Mucosa of descending colon (tissue), 3 donors: ENCODE results near the gene STAC3. TPM values are rescaled to one million over a fixed set of nuclear protein-coding genes. Genes with fewer than 3 reads are reported as not detected.

ENCODE experiments used
- ATAC-seq: fragments of 200-7000 bp; cut with Tn5 transposase; one replicate; pipeline ENCODE4 v1.9.1; 2020; ENCODE audit warnings: mild to moderate bottlenecking, moderate library complexity
- DNase-seq, 3 donors: peaks; one replicate each; pipeline ENCODE4 v3.0.0-alpha.2; 2020
- H3K36me3 ChIP-seq: fragments of 200-600 bp; one replicate; pipeline ENCODE4 v1.8.0; 2021; ENCODE audit warnings: low read depth, mild to moderate bottlenecking
- H3K4me1 ChIP-seq: fragments of 200-600 bp; one replicate; pipeline ENCODE4 v1.8.0; 2021; ENCODE audit warnings: low read depth, mild to moderate bottlenecking
- H3K4me3 ChIP-seq: fragments of 200-600 bp; one replicate; pipeline ENCODE4 v1.8.0; 2021; ENCODE audit warnings: mild to moderate bottlenecking
- H3K9me3 ChIP-seq: fragments of 200-600 bp; one replicate; pipeline ENCODE4 v1.8.0; 2021; ENCODE audit warnings: mild to moderate bottlenecking
- CTCF ChIP-seq: fragments of 200-600 bp; IDR thresholded peaks from one replicate; pipeline ENCODE4 v1.8.0; 2022; ENCODE audit warnings: antibody characterized with exemption, mild to moderate bottlenecking
- intact Hi-C, 2 donors: fragments of 100-400 bp; cut with DNase I in 1 of 2; cut with micrococcal nuclease in 1 of 2; formaldehyde crosslinking; loops; one replicate each; pipeline versions ENCODE4 v1.11.0 to v1.11.1; 2022; cut with DNase I, micrococcal nuclease
- total RNA-seq, 3 donors: library from RNA; stranded (reverse); fragmentation: NEBNext Ultra II Directional in 2 of 3; extraction: Animal tissue kit (Norgen Biotek cat#: 25700) in 2 of 3; gene quantifications; one replicate each; pipeline versions ENCODE4 v1.2.1 to v1.2.4, GENCODE V29; 2021 to 2023
- donor health status: DM: no; HTN: no; CAD: no; lungs with moderate emphysema.
- donor health status: DM: no; HTN: no; CAD: no.
- donor health status: DM: no; HTN: yes; CAD: no.

The STAC3 gene
- total RNA-seq, 3 donors from 2014 or later = 2.4 to 4.3 (median 3.3) TPM

GRCh38 chr12:57205931-57206330 is 45.1 kb downstream of the STAC3 start:
- no peaks in the 10 kb centered on the region for H3K4me1 ChIP-seq
- no peak for DNase-seq
- no peaks in the 10 kb centered on the region for H3K36me3 ChIP-seq
- intact Hi-C loops = no loop called here
- ATAC-seq = no peak
- H3K9me3 ChIP-seq = no peaks in the 10 kb centered on the region
- no peak overlapping the region for H3K4me3 ChIP-seq
- no peak for TF ChIP-seq CTCF

- no peak for ATAC-seq
- TF ChIP-seq CTCF = no peak
- DNase-seq = no peak
- H3K36me3 ChIP-seq = no peaks in the 10 kb centered on the region
- no peaks in the 10 kb centered on the region for H3K9me3 ChIP-seq
- intact Hi-C loops = no loop called here
- no peak overlapping the region for H3K4me3 ChIP-seq
- no peaks in the 10 kb centered on the region for H3K4me1 ChIP-seq
Measured at GRCh38 chr12:57205186-57205585, 45.8 kb downstream of the STAC3 start.

- Histone ChIP-seq H3K4me1 (no peaks in the 10 kb centered on the region), H3K36me3 (no peaks in the 10 kb centered on the region), H3K9me3 (no peaks in the 10 kb centered on the region), H3K4me3 (no peak overlapping the region)
- TF ChIP-seq CTCF = no peak
- ATAC-seq (no peak), DNase-seq (no peak)
- intact Hi-C loops = no loop called here
Measured at GRCh38 chr12:57204454-57204853, 46.5 kb downstream of the STAC3 start.

GRCh38 chr12:57203791-57204190 is 47.2 kb downstream of the STAC3 start:
- H3K9me3 ChIP-seq = no peaks in the 10 kb centered on the region
- no peak for TF ChIP-seq CTCF
- no peaks in the 10 kb centered on the region for H3K4me1 ChIP-seq
- H3K36me3 ChIP-seq = no peaks in the 10 kb centered on the region
- intact Hi-C loops = no loop called here
- DNase-seq (no peak), ATAC-seq (no peak)
- no peak overlapping the region for H3K4me3 ChIP-seq

- DNase-seq (no peak), ATAC-seq (no peak)
- H3K9me3 ChIP-seq = no peaks in the 10 kb centered on the region
- intact Hi-C loops = no loop called here
- H3K4me3 ChIP-seq = no peak overlapping the region
- no peaks in the 10 kb centered on the region for H3K36me3 ChIP-seq
- no peak for TF ChIP-seq CTCF
- H3K4me1 ChIP-seq = no peaks in the 10 kb centered on the region
Measured at GRCh38 chr12:57203201-57203600, 47.8 kb downstream of the STAC3 start.

- Histone ChIP-seq H3K4me1 (no peaks in the 10 kb centered on the region), H3K36me3 (no peaks in the 10 kb centered on the region), H3K4me3 (no peak overlapping the region), H3K9me3 (no peaks in the 10 kb centered on the region)
- intact Hi-C loops = no loop called here
- TF ChIP-seq CTCF = no peak
- no peak for DNase-seq
- ATAC-seq = no peak
Measured at GRCh38 chr12:57202321-57202720, 48.7 kb downstream of the STAC3 start.
